B cell (primary cell): ENCODE data around the gene MSLN.

Experiments used
- CTCF ChIP-seq: fragments of 200-600 bp; IDR thresholded peaks from one replicate; pipeline ENCODE4 v1.8.0; 2022; ENCODE audit warnings: antibody characterized with exemption, mild to moderate bottlenecking
- EZH2 ChIP-seq: IDR thresholded peaks from 2 replicates; pipeline ENCODE4 v1.6.1; 2012; ENCODE audit warnings: borderline replicate concordance, low read depth, mild to moderate bottlenecking, moderate library complexity, low read length; ENCODE audit not compliant: insufficient read depth, poor library complexity, severe bottlenecking

- TF ChIP-seq CTCF (no peak), EZH2 (no peak)
These were observed 26.1 kb upstream of the MSLN start for GRCh38 chr16:734208-734980.
